NCI-H748 treated with DMSO at 0.1 percent for 48 hours (cell line): Measurements from ENCODE around the gene KRT6C.

Experiments
- DNase-seq: peaks from one replicate; lab custom pipeline; 2025; lab: John Stamatoyannopoulos, UW

Gene KRT6C

DNA sequence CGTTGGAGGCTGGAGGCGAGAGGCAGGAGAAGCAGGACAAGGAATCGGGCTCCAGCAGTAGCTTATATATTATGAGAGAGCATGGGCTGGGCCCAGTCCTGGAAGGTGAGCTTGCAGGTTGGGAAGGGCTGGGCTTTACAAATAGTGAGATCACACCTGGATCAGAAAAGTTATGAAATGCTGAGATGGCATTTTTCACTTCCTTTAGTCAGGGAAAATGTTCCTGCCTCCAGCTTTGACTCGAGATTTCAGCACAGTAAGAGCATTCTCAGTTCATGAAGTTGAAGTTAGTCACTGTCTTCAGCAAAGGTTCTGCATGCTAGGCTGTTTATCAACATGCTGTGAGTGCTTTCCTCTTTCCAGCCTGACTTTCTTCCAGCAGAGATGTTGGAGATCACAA lies at the start of gene KRT6C:
Gene KRT6C (minus strand): TSS at position 38 of the 400 bp plus-strand sequence. CDS start 68 bp downstream, outside the sequence.
- DNase-seq = no peak

DNA sequence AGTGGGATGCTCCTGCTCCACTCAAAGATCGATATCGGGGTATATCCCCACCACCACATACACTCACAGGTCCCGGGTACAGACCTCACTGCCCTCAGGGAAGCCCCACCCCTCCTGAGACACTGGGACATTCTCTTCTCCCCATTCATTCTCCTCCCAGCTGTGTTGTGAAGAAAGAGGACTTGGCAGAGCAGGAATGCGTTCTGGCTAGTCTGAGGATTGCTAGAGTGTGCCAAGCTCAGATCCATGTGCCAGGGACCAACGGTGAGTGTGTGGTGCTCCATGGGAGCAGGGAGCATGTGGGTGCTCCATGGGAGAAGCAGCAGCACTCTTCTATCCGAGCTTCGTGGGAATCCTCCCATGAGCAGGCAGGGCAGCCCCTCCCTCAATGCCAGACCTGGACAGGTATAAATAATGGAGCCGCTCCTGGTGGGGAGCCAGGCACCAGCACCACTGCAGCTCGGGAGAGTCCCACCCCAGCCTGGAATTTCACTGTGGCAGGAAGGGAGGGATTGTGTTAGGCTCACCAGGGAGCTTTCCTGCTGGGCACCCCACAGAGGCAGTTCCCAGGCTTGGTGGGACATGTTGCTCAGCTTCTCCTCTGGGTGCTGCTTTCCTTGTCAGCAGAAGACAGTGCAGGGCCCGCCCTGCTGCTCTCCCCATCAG lies 48.9 kb upstream of the KRT6C start:
- no peak for DNase-seq

DNA sequence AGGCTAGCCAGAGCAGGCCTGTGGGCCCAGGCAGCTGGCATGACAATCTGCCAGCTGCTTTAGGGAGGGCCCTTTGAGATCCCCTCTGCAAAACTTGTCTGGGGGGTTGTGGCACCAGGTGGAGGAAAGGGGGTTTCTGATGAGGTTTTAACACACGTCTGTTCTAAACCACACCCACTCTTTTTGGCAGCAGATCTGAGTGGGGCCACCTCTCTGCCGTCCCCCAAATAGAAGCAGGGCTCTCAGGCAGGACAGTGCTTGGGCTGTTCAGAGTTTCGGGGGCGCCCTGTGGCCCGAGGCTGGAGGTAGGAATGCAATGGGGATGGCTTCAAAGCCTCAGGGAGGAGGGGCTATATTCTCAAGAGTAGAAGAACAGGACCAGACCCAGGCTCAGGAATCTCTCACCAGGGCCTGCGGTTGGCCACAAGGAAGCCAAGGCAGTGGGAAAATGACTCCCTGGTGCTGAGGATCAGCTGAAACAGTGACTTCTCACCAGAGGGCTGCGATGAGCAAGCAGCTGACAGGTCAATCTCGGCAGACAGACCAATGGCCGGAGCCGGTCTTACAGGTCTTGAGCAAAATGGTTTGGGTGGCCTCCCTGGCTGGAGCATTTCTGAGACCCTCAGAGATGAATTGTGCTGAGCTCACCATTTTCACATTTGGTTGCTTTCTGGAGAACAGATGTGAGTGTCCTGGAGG lies 48.1 kb upstream of the KRT6C start:
- DNase-seq = no peak

DNA sequence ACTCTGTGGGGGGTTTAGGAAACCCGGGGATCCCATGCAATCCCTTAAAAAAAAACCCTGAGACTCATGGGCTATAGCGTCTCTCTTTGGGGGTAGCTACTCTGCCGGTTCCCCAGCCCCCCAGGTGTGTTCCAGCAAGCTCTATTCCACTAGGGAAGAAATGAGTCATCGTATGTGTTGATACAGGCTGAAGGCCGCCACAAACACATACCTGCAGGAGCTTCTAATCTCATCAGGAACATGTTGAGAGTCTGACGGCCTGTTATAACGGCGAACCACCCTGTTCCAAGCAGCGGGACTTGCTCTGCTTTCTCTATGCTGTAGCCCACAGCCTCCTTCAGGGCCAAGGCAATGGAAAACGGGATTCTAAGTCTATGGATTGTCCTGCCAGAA lies 47.6 kb upstream of the KRT6C start:
- DNase-seq = no peak

DNA sequence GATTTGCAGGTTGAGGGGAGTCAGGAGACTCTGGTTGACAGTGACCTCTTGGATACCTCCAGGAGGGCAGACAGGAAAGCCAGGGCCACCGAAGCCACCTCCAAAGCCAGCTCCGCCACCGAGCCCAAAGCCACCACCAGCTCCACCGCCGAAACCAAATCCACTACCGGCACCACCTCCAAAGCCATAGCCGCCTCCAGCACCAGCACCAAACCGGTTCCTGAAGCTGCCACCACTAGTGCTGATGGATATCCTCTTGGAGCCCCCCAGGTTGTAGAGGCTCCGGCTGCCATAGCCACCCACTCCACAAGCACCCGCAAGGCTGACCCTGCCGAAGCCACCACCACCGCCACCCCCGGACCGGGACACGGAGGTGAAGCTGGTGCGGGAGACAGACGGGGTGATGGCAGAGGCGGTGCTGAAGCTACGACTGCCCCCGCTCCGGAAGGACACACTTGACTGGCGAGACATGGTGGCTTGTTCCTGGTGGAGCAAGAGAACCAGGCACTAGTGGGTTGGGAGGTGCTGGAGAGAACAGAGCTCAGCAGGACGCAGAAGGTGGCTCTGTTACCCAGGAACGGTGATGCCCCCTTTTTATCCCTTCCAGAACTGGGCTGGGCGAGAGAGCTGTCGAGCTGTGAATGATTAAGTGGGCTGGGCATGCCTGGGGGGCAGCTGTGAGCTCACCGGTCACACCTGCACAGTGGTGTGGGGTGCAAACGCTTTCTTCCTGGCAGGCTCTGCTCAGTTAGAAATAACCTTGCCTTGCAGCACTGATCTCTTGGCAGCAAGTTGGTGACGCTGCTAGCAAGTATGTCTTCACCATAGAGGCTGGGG lies 46.4 kb upstream of the KRT6C start, which contains the start of gene KRT5:
Gene KRT5 (minus strand): TSS at position 569 of the 837 bp plus-strand sequence. CDS start 98 bp downstream, at position 471.
- DNase-seq = no peak

DNA sequence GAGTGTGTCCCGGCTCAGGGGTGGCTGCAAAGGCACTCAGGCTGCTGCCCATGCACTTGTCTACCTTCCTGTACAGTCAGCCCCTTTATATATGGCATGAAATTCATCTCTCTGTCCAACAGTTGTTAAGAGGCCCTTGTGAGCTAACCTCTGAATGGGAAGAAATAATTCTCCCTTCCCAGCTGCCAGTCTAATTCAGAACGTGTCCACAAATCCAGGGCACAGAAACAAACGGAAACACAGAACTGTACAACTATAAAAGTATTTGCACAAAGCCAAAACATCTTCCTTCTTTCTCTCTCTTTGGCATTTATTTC lies 45.7 kb upstream of the KRT6C start:
- DNase-seq = no peak

DNA sequence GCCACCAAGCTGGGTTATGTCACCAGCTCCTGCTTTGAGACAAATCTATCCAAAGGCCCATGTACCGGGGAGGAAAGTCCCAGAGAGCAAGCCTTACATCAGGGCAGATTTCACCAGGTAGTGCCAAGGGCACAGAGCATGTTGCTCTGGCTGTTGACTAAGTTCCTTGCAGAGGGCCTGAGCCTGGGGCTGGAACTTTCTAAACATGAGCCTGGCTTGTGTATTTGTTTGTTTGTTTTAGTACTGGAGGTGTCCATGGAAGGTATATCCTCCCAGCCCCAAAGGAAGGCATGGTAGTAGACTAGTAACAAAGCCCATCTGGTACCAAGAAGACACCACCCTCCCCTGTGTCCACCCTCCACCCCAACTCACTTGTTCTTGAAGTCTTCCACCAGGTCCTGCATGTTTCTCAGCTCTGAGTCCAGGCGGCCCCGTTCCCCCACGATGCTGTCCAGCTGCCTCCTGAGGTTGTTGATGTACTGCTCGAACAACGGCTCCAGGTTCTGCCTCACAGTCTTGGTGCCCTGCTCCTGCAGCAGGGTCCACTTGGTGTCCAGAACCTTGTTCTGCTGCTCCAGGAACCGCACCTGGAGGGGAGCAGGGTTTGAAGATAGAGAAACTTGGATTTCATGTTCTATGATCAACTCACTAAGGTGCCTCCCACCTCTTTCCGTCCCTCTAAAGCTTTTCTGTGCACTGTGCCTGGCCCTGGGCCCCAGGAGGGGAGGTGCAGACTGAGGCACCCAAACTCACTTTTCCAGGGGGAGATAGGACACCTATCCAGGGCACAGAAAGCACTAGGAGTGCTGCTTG lies 45.2 kb upstream of the KRT6C start:
- DNase-seq = no peak

DNA sequence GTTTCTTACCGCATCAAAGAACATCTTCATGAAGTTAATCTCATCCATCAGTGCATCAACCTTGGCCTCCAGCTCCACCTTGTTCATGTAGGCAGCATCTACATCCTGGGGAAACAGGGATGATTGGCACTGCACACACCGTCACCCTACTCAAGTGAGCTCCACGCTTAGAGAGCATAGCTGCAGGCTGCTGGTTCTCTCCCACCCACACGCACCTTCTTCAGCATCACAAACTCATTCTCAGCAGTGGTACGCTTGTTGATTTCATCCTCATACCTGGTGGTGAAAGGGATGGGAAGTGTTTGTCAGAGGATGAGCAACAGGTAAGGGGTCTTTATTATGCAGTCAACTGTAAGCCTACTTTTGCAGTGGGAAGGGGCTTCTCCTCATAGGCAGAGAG lies 44.3 kb upstream of the KRT6C start:
- no peak for DNase-seq

DNA sequence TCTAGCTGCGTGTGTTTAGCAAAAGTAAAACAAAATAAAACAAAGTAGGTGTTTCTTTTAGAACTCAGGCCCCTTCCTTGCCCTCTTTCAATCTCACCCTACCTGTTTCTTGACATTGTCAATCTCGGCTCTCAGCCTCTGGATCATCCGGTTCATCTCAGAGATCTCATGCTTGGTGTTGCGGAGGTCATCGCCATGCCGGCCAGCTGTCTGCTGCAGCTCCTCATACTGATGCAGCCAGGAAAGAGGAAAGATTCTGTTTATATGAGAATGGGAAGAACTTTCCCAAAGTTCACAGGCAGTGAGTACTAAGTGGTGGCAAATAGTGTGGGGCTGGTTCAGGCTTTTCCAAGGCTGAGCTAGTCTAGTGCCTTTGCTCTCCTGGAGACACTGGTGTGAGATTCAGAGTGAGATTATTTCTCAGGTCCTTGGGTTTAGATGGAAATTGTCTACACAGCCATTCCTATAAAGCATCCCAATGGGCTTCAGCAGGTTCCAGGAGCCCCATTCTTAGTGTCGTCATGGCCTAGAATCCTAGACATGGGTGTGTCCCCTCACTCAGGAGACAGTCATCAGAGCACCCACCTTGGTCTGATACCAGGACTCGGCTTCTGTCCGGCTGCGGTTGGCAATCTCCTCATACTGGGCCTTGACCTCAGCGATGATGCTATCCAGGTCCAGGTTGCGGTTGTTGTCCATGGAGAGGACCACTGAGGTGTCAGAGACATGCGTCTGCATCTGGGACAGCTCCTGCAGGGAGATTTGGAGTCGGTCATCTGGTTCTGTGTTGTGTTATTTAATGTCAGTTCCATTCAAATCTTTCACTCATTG lies 43.6 kb upstream of the KRT6C start:
- DNase-seq = no peak

DNA sequence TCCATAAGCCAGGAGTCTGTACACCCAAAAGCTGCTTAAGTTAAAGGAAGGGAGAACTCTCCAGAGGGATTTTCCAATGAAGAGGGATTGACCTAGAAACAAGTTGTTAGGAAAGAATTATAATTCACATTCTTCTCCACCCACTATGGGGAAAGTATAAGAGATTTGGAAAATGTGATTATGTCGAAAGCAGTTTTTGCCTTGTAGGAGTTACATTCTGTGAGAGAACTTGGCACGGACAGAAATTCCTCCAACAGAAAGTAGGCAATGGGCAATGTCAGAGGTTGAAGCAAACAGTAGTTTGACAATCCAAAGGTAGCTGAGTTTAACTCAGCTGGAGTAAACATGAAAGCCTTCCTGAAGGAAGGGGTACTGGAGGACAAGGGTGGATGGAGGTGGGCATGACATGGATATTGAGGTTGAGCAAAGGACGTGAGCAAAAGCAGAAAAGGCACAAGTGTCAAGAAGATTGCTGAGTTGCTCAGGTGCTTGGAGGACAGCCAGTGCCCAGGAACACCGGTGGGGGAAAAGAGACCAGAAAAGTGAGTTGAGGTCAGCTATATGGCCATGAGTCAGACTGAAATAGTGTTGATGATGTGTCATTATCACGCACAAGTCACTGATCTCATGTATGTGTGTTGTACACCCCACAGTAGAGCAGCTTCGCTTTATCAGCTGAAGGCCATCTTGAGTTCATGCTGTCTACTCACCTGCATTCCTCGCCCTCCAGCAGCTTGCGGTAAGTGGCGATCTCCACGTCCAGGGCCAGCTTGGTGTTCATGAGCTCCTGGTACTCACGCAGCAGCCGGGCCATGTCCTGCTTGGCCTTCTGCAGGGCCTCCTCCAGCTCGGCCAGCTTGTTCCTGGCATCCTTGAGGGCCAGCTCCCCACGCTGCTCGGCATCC lies 42.6 kb upstream of the KRT6C start:
- no peak for DNase-seq

DNA sequence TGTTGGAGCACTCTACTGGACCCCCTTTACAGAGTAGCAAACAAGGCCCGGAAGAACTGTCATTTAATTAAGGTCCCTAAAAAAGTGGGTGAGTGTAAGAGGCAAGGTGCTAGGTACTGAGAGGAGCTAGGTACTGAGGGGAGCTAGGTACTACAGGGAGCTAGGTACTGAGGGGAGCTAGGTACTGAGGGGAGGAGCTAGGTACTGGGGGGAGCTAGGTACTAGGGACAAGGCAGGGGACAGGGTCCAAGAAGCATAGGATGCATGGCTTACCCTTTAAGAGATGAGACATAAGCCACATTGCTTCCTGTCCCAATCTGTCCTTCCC lies 41.7 kb upstream of the KRT6C start:
- no peak for DNase-seq

DNA sequence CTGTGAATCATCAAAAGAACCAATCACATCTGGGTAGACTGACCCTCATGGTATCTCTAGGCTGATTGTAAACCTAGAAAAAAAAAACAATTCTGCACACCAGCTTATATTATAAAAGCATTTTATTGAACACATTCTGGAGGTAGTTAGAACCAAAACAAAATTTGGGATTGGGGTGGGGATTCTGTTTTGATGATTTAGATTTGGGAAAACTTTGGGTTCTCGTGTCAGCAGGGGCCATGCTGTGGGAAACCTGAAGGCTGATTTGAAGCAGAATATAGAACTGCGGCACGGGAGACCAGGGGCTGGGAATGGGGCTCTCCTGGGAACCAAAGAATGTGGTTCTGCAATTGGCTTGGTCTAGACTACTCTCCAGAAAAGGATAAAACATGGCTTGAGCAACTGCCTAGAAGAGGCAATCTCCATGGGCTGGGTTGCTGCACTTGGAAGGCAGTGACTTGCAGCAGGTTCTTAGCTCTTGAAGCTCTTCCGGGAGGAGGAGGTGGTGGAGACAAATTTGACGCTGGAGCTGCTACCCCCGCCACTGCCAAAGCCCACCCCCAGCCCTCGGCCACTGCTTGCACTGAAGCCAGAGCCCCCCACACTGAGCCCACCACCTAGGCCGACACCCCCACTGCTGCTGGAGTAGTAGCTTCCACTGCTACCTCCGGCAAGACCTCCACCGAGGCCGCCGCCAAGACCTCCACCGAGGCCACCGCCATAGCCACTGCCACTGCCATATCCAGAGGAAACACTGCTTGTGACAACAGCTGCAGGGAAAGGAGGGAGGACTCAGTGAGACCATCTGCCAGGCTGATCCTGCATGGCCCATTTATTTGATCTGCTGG lies 41.1 kb upstream of the KRT6C start:
- no peak for DNase-seq

DNA sequence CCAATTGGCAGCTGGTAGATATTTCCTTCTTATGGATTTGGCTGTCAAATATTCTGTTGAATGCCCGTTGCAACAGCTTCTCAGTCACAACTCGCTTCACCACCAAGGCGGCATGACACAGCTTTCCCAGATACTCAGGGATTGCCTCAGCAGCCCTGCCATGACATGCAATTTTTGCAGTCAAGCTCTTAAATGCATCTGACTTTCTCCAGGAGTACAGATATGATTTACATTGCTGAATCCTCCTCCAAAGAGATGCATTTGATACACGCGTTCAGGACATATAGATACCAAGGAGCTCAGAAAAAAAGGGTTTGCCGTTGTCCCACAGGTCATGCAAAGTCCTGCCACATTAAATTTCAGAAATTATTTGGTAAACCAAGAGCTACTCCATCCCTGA lies 40.1 kb upstream of the KRT6C start:
- DNase-seq = no peak

DNA sequence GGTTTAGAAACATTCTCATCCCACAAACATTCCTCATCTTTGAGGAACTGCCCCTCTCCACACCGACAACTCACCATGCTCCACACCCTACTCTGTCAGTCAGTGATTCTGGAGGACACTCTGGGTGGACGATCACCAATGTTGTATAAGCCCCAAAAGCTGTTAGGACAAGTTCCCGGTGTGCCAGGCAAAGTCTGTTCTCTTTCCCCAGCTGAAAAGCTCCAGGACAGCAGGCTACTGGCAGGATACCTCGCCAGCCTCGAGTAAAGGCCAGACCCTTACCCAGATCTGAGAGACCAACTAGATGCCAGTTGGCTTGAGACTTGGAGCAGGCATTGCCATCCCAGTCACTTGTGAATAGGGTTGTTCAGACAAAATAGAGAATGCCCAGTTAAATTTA lies 34.6 kb upstream of the KRT6C start:
- no peak for DNase-seq

DNA sequence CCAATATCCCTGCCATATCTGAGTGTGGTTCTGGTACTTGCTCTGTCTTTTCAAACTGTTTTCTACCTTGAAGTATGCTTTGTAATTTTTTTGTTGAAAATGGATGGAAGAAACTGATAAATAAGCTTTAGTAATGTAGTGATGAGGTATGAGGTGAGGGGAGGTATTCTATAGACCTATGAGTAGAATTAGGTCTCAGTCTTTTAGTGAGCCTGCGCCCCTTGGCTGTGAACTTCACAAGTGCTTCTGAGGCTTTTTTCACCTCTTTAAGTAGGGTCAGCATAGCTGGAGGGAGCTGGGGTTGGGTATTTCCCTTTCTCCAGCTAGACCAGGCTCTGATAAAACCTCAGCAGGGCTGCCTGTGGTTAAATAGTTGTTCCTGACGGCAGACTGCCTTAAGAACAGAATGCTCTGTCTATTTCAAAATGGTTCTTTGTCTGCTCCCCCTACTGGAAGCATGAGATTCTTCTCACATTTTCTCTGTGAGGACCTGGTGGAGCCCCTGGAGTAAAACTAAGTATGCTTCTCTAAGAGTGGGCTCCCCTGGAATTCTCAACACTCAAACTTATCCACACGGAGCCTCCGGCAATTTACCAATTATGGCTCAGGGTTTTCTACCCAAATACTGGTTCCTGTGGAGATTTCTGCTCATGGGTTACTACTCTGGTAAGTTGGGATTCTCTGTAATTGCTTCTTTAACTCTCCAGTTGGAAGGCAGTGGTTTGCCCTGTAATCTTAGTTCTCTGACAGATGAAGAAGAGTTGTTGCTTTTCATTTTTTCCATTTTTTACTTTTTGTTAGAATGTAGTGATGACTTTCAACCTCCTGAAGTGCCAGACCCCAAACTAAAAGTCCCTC lies 33.5 kb upstream of the KRT6C start:
- peak; percentile 2 for DNase-seq

DNA sequence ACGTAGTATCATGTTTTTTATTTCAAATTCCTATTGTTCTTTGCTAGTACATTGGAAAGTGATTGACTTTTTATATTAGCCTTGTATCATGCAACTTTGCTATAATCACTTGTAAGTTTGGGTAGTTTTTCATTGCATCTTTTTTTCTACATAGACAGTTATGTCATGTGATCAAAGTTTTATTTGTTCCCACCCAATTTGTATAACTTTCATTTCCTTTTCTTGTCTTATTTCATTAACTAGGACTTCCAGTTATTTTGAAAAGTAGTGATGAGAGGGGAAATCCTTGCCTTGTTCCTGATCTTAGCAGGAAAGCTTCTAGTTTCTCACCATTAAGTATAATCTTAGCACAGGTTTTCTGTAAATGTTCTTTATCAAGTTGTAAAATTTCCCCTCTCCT lies 29.3 kb upstream of the KRT6C start:
- no peak for DNase-seq

DNA sequence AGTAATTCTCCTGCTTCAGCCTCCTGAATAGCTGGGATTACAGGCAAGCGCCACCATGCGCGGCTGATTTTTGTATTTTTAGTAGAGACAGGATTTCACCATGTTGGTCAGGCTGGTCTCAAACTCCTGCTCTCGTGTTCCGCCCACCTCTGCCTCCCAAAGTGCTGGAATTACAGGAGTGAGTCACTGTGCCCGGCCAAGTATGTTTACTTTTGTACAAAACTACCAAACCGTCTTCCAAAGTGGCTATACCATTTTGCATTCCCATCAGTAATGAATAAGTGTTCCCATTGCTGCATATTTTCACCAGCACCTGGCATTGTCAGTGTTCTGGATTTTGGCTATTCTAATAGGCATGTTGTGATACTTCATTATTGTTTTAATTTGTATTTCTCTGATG lies 27.9 kb upstream of the KRT6C start:
- no peak for DNase-seq

DNA sequence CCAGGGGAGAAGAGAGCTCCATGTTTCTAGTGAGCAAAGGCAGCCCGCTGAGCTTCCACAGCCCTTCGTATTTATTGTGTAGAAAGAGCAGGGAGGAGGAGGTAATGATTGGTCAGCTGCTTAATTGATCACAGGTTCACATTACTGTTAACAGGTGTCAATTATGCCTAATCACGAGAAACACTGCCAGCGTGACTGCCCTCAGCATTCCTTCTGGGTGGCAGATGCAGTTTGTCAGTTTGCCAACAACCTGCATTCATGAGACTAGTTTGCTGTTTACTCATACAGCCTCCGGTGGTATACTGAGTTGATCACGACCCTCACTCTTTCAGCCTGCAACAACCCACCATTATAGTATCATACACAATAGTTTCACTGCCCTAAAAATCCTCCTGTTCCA lies 27.0 kb upstream of the KRT6C start:
- DNase-seq = peak; percentile 16
